HG03108 (cell line): ENCODE measurements around the gene BCOR.

Source experiments
- ATAC-seq: cut with Tn5 transposase; IDR thresholded peaks from one replicate; pipeline ENCODE4 v1.9.1; 2021; ENCODE audit warnings: moderate library complexity; ENCODE audit not compliant: unreplicated experiment

BCOR gene

DNA sequence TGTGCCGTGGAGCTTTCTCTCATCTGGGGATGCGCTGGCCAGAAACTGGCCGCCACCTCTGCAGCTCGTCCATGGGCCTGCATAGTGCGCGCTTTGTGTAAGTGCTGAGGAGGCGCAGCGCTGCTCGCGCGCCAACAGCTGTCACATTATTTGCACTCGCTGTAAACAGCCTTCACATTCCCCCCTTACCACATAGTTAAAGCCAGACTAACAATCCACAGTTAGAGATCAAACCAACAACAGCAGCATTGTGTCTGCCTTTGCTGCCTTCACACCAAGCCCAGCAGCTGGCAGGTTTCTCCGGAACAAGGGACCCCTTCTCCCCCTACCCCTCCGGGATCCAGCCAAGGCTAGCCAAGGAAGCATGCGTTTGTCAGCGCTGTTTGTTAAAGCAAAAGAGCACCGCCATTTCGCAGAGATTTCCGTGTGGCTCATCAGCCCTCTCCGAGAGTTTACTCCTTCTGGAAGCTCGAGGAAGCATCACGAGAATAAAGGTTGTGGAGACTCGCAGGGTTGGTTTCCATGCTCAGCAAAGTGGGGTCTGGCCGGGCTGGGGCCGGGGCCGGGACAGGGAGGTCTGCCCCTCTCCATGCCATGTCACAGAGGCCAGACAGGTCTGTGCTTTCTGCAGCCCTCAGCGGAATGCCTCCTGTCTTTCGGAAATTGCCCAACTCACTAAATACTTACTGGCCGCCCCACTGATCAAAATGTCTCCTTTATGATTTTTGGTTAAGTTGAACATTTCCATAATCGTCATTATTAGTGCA, 11.0 kb downstream of the BCOR start:
- no peak for ATAC-seq

DNA sequence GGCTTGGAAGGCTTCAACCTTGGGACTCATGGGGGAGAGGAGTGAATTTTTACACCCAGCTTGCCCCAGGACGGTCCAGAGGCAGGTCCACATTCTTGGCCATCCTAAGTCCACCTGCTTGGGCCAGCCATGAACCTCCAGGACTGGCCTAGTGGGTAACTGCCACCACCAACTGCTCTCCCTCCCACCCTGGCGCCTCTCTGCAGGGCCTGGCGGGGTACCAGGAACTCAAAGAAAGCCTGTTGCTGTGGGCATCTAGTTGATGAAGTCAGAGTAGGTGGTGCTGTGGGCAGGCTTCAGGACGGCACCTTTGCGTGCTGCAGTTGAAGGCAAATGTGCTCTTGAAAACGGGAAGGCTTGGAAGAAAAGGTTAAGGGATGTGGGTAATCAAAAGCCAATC, 12.0 kb downstream of the BCOR start:
- ATAC-seq = no peak

DNA sequence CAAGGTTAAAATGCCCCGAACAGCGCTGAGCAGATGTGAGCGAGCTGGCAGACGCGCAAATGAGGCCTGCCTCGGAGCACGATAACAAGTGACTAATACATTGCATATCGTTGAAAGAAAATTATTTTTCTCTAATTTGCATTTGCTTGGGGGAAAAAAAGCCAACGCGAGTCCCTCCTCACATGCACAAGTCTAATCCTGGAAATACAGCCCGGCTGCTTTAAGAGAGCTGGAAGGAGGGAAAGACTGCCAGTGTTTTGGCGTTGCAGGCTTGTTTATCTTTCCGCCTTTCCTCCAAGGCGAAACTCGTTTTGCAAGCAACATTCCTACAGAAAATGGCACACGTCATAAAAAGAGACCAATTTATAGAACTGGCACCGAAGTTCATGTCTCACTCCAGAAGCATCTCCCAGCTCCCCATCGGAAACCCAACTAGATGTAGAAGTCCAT, 12.6 kb downstream of the BCOR start:
- no peak for ATAC-seq

DNA sequence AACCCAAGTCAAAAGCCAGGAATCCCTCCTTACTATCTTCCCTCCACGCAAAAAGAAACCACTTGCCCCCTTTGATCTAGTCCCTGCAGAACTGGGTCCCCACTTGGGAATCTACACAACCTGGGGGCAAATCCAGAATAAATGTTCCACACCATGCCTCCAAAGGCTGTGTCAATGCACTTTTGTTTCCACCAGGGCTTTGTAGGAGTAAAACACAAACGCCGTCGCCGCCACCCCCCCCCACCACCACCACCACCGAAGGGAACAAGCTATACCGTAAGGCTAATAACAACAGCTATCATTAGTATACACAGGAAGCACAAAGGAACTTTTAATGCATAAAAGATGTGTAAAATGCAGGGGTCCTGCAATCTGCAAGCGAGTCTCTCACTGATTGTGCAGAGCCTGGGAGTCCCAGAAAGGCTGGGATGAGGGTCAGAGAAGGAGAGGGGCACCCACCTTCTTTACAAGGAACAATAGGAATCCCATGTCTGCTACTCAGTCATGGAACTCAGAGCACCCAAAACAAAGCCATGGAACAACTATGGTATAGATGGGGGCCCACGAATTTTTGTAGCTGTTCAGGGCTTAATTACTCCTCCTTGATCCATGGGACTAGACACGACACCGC, 13.2 kb downstream of the BCOR start:
- no peak for ATAC-seq

DNA sequence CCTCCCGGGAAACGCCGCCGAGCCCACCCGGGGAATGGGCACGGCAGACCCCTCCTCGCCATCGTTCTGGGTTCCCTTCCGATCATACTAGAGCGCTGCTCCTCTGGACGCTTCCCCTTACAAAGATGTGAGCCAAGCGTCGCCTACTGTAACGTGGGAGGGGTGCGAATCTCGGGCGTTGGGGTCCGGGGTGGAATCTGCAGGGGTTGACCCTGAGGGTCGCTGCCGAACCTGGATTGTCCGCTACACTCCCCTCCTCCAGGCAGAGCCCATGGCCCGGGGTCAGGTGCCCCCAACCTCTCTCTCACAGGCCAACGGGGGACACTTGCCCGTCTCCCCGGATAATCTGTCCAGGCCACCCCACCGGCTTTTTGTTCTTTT, 13.8 kb downstream of the BCOR start:
- no peak for ATAC-seq

DNA sequence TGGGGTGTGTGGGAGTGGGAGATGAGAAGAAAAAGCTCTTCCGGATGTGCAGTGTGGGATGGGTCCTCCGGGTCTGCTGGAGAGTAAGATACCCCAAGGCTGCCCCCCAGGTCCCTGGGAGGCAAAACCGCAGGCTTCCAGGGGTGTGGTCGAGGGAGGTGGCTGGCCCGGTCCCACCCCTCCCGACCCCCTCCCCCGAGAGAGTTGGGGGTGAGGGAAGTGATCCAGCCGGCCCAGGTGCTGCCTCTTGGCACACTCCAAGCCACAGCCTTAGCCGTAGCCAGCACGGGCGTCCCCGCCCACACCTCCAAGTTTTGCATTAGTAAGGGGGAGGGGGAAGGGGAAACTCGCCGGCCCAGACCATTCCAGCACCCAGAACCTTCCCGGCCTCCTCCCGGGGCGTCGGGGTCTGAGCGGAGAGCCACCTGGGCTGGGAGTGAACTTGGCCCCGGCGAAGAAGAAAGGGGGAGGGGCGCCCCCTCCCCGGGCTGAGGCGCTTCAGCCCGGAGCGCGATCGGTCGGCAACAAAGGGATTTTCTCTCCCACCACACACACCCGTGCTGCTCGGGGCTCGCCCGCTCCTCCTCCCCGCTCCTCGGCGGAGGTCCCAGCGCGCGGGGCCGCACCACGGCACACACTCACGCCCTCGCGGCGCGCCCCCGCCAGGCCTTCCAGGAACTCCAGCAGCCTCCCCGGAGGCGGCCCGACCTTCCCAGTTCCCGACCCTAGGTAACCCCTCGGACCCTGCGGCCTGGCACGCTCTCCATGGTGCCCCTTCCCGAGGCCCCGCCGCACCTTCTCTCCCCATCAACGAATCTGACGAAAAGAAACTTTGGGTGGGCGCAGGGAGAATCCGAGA, 14.4 kb downstream of the BCOR start:
- ATAC-seq = no peak

DNA sequence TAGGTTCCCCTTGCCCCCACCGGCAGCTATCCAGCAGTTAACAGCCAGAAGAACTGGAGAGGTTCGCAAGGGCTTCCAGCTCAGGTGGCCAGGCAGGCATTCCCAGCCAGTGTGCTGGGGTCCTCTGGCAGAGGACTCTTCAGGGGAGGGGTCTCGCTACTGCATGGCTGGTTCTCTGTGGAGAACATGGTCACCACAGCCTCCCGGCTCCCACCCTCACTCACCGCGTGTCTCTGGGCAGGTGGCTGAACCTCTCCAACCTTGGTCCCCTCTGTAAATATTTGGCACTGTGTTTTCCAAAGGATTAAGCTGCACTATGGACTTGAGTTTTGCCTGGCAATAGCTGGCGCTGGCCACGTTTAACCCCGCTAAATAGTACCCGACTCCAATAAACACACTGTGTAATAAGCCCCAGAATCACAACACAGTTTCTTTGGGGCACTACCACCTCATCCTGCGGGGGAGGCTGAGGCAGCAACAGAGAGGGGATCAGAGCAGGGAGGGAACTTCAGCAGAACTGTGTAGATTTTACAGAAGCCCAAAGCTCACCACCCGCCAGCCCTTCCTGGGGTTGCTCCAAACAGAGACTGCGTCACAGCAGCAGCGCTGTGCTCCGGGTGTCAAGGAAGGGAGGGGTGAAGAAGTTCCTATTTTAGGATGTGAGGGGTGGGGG, 15.2 kb downstream of the BCOR start:
- ATAC-seq = no peak

DNA sequence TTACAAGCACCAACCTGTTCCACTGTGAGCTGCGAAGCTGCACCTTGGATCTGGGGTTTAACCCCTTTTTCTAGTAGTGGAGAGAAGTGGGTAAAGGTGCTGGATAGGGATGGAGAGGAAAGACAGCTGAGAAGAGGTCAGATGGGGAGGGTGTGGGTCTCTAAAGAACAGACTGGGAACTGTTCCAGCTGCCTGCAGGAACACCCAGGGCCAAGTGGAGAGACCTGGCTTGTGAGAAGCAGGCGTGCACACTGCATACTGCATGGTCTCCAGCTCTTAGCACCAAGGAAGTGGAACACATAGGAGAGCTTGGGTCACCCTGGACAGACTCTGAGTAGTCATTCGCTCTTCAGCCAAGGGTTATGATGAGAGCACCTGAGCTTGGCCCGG, 16.1 kb downstream of the BCOR start:
- no peak for ATAC-seq

DNA sequence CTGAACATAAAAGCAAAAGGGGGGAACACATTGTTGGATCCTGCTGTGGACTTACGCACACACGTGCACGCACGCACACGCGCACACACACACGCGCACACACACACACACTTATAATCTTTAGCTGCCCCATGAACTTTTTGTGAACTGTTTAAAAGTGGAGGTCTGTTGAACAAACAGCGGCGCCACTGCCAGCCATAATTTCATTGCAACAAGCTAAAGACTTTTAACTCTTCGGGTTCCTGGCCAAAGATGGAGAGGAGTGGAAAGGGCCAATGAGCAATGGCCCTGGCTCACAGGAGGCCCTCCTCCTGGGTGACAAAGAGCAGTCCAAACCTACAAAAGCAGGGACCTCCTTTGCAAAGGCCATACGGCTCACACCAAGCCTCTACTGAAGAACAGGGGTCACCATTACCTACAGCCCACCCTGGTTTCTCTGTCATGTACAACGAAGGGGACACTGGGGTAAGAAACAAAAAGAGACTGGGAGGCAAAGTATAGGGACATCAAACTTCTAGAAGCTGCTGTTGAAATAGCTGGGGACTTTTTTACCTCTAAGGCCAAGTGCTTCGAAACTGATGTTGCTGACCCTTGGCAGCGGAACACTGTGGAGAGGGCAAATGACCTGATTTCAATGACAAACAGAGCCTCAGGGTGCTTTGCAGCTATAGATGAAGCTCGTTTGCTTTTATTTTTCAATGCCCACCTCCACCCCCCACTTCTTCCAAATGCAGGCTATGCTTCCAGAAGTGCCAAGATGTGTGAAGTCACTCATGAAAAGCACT, 16.7 kb downstream of the BCOR start:
- no peak for ATAC-seq

DNA sequence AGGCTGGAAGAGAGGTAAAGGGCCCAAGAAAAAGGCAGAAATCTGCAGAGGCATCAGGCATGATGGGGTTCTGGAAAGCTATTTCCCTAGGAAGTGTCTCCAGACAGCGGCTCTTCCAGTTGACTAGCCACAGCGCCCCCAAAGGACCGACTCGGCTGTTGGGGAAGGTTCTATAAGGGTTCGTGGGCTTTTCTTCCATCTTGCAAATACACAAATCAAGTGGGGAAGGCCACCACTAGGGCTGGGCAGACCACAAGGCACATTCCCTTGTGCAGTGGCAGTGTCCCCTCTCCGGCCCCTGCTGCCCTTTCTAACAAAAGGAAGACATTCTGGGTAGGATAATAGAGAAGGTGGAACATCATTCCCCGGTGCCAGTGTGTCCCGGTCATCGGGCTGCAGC, 18.2 kb downstream of the BCOR start:
- no peak for ATAC-seq

DNA sequence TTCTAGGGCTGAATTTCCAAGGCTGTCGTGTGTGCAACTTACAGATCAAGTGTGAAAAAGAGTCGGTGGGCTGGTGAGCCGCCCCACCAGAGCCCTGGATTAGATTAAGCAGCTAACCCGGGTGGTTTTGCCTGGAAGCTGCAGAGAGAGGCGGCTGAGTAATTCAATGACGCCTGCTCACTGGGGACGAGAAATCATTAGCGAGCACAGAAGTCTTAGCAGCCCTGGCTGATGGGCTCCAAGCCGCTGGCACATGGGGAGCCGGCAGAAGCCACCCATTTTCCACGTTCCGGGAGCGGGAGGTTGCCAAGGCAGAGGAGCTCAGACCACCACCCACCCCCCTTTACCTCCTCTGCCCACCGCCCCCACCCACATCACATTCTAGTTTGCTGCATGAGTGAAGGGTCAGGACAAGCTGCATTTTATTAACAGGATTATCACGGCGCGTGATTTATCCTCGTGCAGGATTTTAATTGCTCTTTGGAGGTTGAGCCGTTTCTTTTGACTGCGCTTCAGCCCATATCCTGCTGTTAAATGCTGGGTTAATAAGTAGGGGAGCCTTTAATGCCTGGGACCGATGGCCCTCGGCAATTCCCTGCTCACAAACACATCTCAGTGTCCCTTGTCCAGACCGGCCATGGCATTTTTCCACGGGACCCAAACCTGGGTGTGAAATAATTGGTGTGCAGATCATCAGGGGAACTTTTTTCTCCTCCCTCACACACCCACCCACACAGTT, 19.1 kb downstream of the BCOR start:
- ATAC-seq = no peak

DNA sequence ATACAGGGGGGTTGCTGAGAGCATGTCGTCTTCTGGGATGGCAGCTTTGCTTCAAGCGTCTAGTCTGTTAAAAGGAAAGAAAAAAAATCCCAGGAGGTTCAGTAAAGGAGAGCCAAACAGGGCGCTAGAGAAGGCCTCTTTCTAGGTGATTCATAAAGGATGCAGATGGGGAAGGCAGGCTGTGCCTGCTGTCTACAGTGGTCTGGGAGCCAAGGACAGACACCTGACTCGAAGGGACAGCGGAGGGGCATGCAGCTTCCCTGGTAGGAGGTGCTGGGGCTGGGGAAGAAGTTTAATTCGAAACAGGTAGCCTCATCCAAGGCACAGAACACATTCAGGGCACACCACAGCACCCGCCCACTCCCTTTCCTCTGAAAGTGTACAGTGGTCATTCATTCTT, 19.9 kb downstream of the BCOR start:
- no peak for ATAC-seq

DNA sequence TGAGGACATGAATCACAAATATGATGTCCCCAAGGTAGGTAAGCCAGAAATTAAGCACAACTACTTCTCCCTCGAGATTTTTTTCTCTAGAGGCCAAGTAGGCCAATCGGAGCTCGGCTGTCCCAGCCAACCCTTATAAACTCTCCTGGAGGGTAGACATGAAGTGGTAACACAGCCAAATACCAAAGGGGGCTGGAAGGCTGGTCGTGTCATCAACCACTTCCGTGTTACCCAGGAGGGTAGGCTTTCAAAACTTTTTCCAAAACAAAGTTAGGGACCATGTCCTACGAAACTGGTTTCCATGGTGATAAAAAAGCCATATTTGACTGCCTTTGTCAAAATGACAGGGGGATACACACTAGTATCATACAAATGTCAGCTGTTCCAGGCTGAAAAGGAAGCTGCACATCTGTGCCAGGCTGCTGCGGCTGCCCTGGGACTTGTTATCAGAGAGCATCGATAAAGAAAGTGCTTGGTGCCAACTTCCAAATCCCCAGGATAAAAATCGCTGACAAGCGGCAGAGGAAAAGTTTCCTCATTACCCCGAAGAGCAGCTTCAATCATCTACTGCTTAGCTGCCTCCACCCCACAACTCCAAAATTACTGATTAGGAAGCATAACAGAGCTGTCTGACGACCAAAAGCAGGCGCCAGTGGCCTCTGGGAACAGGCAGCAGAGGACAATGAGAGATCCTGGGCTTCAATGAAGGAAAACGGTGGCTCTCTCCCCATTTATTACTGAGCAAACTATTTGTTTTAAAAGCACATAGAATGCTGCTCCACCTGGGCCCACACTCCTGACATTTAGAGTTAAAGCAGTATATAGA, 20.8 kb downstream of the BCOR start:
- ATAC-seq = no peak

DNA sequence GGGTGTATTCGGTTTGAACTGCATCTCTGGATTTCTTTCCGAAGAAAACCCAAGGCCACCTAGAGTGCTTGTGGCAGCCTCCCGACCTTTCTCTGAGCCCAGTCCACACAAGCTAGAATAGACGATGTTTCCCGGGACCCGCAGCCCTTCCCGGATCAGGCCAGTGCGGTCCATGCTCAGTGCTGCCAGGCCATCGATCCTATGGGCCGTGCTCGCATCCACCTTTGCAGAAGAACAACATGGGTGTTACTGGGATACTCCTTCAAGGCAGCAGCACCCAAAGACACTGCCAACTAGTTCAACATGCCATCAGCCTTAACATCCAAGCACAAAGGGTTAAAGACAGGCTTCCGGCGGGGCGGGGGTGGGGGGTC, 22.8 kb downstream of the BCOR start:
- ATAC-seq = no peak

DNA sequence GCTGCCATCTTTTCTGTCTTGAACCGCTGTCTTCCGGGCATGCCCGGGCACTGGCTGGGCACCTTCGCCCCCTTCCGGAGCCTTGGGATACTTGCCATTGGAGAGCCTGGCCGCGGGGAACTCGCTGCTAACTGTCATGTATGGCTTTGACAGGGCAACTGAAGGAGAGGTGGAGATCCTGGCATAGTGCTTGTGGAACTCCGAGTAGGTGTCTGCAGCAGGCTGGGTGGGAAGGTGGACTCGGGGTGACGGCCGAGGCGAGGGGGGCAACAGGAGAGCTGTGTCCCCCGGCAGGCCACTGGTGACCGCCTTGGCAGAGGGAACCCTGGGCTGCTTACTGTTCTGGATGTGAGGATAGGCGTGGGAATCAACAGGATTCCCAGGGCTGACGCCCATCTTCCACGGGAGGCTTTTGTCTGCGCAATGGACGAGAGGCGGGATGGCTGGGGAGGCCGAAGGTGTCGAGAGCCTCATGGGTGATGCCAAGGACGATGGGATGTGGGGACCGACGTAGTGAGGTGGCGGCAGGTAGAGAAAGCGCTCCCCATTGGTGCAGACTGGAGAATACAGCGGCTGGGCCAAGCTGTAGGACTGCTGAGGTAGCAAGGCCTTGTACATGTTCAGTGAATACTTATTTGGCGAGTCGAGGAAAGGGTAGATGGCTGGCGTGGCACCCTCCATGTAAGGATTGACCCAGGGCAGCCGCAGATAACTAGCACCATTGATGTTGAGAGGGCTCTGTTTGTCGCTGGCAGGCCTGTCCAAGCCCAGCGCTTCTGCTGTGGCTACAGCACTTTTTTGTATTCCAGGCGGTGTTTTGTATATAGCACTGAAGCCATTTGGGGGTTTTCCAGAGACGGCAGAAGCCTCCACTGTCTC, 23.4 kb downstream of the BCOR start:
- ATAC-seq = no peak

DNA sequence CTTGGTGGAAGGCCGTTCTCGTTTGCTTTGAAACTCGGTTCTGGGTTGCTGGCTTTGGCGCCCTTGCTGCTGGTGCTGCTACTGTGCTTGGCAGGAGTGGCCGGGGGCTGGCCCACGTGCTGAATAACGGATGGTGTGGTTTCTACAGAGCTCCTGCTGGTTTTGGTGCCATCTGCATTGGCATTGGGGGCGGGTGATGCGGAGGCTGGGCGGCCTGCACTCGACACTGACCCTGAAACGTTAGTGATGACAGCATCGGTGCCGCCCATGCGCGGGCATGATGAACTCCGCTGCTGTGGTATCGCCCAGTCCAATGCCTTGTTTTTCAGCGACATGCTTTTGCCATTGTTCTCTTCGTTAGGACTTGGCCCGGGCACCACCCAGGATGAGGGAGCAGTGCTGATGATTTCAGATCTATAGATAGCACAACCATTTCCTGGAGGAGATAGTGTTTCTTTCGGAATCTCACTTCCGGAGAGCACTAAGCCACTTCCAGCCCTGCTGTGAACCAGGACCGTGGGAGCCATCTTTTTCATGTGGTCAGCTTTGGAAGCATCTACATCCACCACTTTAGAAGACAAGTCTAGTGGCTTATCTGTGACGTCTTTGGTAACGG, 24.2 kb downstream of the BCOR start:
- ATAC-seq = no peak

DNA sequence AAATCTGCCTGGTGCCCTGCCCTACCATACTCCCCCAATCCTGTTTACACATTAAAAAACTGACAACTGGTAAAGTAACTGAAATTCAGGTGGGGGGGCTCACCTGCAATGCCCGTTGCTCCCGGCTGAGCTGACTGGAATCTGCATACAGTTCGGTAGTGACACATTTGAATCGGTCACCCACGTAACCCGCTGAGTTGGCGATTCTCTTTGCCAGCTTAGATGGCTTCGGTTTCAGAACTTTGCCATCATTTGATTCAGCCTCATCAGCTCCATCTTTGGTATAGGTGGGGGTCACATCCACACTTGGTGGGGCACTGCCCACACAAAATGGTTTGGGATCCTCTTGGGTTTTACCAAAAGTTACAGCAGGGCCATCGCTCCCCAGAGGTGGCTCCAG, 25.5 kb downstream of the BCOR start:
- no peak for ATAC-seq

DNA sequence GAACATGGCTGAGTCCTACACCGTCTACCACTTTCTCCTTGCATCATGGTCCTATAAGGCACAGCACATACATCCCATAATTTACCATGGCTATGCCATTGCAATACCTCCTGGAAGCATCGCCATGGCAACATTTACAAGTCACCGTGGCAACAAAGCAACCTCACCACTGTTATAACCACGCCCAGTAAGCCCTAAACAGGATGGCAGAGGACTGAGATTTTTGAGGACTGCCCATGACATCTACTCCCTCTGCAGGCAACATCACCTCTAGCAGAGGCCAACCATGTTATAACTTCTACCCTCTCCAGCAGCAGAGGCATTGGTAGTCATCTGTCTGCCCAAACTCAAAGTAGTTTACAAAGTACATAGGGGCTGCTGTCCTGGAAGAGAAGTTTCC, 29.7 kb downstream of the BCOR start:
- no peak for ATAC-seq
